Lower lobe of right lung (tissue), 2 donors: ENCODE measurements around the gene RMND1. TPM values are rescaled to one million over a fixed set of nuclear protein-coding genes. Genes with fewer than 3 reads are reported as not detected.

ENCODE experiments used
- ATAC-seq, 2 donors: fragments of 200-7000 bp; cut with Tn5 transposase; one replicate each; pipeline ENCODE4 v1.9.1; 2020 to 2022; ENCODE audit warnings: mild to moderate bottlenecking in 2 of 2, moderate library complexity in 2 of 2
- DNase-seq: peaks from one replicate; pipeline ENCODE4 v3.0.0-alpha.2; 2020
- H3K27ac ChIP-seq: fragments of 200-600 bp; one replicate; pipeline ENCODE4 v1.8.0; 2022
- H3K27me3 ChIP-seq: fragments of 200-600 bp; one replicate; pipeline ENCODE4 v1.8.0; 2022; ENCODE audit warnings: low read depth
- H3K36me3 ChIP-seq: fragments of 200-600 bp; one replicate; pipeline ENCODE4 v1.8.0; 2022; ENCODE audit warnings: mild to moderate bottlenecking
- H3K4me1 ChIP-seq: fragments of 200-600 bp; one replicate; pipeline ENCODE4 v1.8.0; 2022
- H3K4me3 ChIP-seq: fragments of 200-600 bp; one replicate; pipeline ENCODE4 v1.8.0; 2022; ENCODE audit warnings: mild to moderate bottlenecking
- H3K9me3 ChIP-seq: fragments of 200-600 bp; one replicate; pipeline ENCODE4 v1.8.0; 2022
- CTCF ChIP-seq: fragments of 200-600 bp; IDR thresholded peaks from one replicate; pipeline ENCODE4 v1.8.0; 2022; ENCODE audit warnings: antibody characterized with exemption, mild to moderate bottlenecking
- intact Hi-C: fragments of 100-400 bp; cut with DNase I; formaldehyde crosslinking; loops from one replicate; pipeline ENCODE4 v1.11.0; 2022
- total RNA-seq: library from RNA; stranded (reverse); fragmentation: NEBNext Ultra II Directional; extraction: Animal tissue kit (Norgen Biotek cat#: 25700); gene quantifications from one replicate; pipeline ENCODE4 v1.2.1, GENCODE V29; 2021
- donor health status: DM: no; HTN: yes; CAD: no; lungs with severe emphysema.

Gene RMND1
- total RNA-seq, 1 donor from 2014 or later, result 19.5 TPM

- ATAC-seq (peak; percentile 11 to 20), DNase-seq (peak; percentile 65)
- Histone ChIP-seq H3K36me3 (no peaks in the 10 kb centered on the region), H3K27ac (peak overlapping the region; percentile 99), H3K27me3 (no peaks in the 10 kb centered on the region), H3K4me3 (peak overlapping the region; percentile 84), H3K9me3 (no peaks in the 10 kb centered on the region), H3K4me1 (peaks cover 53% of the 10 kb centered on the region)
- intact Hi-C loops, result no loop called here
- TF ChIP-seq CTCF, result no peak
These were observed 62.2 kb downstream of the RMND1 start for GRCh38 chr6:151389618-151390275.

GRCh38 chr6:151388997-151389617 lies 62.8 kb downstream of the RMND1 start:
- intact Hi-C loops, result no loop called here
- H3K27ac ChIP-seq, result peak overlapping the region; percentile 99
- peaks cover 52% of the 10 kb centered on the region for H3K4me1 ChIP-seq
- no peaks in the 10 kb centered on the region for H3K9me3 ChIP-seq
- H3K27me3 ChIP-seq, result no peaks in the 10 kb centered on the region
- ATAC-seq, result no peak
- no peaks in the 10 kb centered on the region for H3K36me3 ChIP-seq
- no peak for DNase-seq
- TF ChIP-seq CTCF, result no peak
- peak overlapping the region; percentile 84 for H3K4me3 ChIP-seq

- peak overlapping the region; percentile 99 for H3K27ac ChIP-seq
- intact Hi-C loops, result no loop called here
- peaks cover 43% of the 10 kb centered on the region for H3K4me1 ChIP-seq
- H3K4me3 ChIP-seq, result no peak overlapping the region
- no peak for TF ChIP-seq CTCF
- no peaks in the 10 kb centered on the region for H3K36me3 ChIP-seq
- H3K27me3 ChIP-seq, result no peaks in the 10 kb centered on the region
- ATAC-seq (no peak), DNase-seq (no peak)
- H3K9me3 ChIP-seq, result no peaks in the 10 kb centered on the region
These were observed 63.7 kb downstream of the RMND1 start for GRCh38 chr6:151388236-151388635.

GRCh38 chr6:151387175-151387970 lies 64.6 kb downstream of the RMND1 start:
- ATAC-seq, result no peak
- no peak for TF ChIP-seq CTCF
- DNase-seq, result no peak
- intact Hi-C loops, result no loop called here
- Histone ChIP-seq H3K27me3 (no peaks in the 10 kb centered on the region), H3K9me3 (no peaks in the 10 kb centered on the region), H3K4me3 (no peak overlapping the region), H3K4me1 (peaks cover 34% of the 10 kb centered on the region), H3K36me3 (no peaks in the 10 kb centered on the region), H3K27ac (no peak overlapping the region)

- intact Hi-C loops, result no loop called here
- no peaks in the 10 kb centered on the region for H3K9me3 ChIP-seq
- H3K36me3 ChIP-seq, result no peaks in the 10 kb centered on the region
- H3K27ac ChIP-seq, result no peak overlapping the region
- no peaks in the 10 kb centered on the region for H3K27me3 ChIP-seq
- H3K4me1 ChIP-seq, result peaks cover 28% of the 10 kb centered on the region
- H3K4me3 ChIP-seq, result no peak overlapping the region
- TF ChIP-seq CTCF, result no peak
- ATAC-seq (no peak), DNase-seq (no peak)
These were observed 66.7 kb downstream of the RMND1 start for GRCh38 chr6:151385177-151385576.
